Measurements from ENCODE around the gene FTCD. TPM values are rescaled to one million over a fixed set of nuclear protein-coding genes. Genes with fewer than 3 reads are reported as not detected.

The FTCD gene
- total and polyA plus RNA-seq, 2 of the 4 experiments (the other 2 are of a cell fraction) = 0.55 TPM; not detected in 1

DNA sequence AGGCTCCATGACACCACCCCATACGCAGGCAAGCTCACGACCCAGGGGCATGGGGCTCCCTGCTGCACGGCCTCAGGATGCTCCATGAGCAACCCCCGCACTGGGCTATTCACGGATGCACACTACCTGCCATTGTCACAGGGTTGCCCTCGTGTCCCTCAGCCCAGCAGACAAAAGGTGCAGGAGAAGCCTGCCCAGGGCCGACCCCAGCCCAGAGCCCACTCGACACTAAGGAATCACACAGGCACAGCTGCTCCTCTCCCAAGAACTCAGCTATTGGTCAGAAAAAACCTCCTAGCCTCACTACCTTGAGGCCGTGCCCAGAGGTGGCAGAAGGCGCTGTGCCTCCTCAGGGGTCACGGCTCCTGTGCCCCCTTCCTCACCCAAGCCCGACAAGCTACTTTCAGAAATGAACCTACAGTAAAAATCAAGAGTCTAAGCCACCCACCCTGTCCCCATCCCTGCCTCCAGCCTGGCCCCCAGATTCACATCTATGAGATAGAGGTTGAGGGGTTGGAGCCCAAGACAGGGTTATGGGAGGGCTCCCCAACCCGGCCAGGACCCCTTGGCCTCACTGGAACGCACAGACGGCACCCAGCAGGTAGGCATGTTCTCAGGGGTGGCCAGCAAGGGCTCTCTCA lies 35.2 kb upstream of the FTCD start:
- in situ Hi-C loops (cut with MboI; ENCODE audit: low sequenced_read_pairs) (no loop called here), dilution Hi-C loops (cut with HindIII; ENCODE audit: low sequenced_read_pairs, unreplicated experiment) (no loop called here), intact Hi-C loops (cut with micrococcal nuclease) (no loop called here)

More for the DNA sequence above, 35.2 kb upstream of the FTCD start:
- H2BK5ac ChIP-seq (ENCODE audit: low read depth, low read length, poor library complexity, severe bottlenecking) = peak overlapping the region; percentile 17
- no peak overlapping the region; the same call in none of the 2 replicates for H2AK5ac ChIP-seq (ENCODE audit: low read depth, low read length)
- no peak overlapping the region for H3K56ac ChIP-seq (ENCODE audit: extremely low read depth, insufficient read depth, low read length)
- ATAC-seq (ENCODE audit: low read depth) (peak; percentile 4; the same call in 1 of the 2 replicates), DNase-seq (no peak)
- no peaks in the 10 kb centered on the region for H3K9me3 ChIP-seq (ENCODE audit: control insufficient read depth, insufficient read depth, low read length)
- CTCF ChIA-PET = no interaction called here
- H3K36me3 ChIP-seq (ENCODE audit: control insufficient read depth, insufficient read depth, low read length) = peaks cover 29% of the 10 kb centered on the region
- no peak overlapping the region for H3K4ac ChIP-seq (ENCODE audit: low read depth, low read length)
- H3K79me1 ChIP-seq (ENCODE audit: low read depth in 1 of 2, low read length in 2 of 2) = no peaks in the 10 kb centered on the region; a peak in 1 of 4 replicates
- H3K27ac ChIP-seq (ENCODE audit: insufficient read depth, low read length) = peak overlapping the region; percentile 58; the same call in 1 of the 2 replicates
- BruUV-seq (replicated peaks) = no TSS peak
- no peak overlapping the region for H2AK9ac ChIP-seq (replicated peaks; ENCODE audit: low read depth, low read length, poor library complexity)
- no peak overlapping the region for H3K23ac ChIP-seq (ENCODE audit: low read depth, low read length)
- H4K5ac ChIP-seq (ENCODE audit: low read depth, low read length) = no peak overlapping the region; the same call in 1 of the 2 replicates
- no peak overlapping the region for H2BK15ac ChIP-seq (ENCODE audit: low read depth, low read length)
- H3K9ac ChIP-seq (ENCODE audit: low read depth, low read length) = no peak overlapping the region
- H3K27me3 ChIP-seq (ENCODE audit: control insufficient read depth, insufficient read depth, low read length) = no peaks in the 10 kb centered on the region
- H3K4me3 ChIP-seq (ENCODE audit: insufficient read depth, low read depth, low read length) = no peak overlapping the region
- no peak overlapping the region for H4K91ac ChIP-seq (ENCODE audit: insufficient read depth, low read depth, low read length)
- H2AFZ ChIP-seq (replicated peaks; ENCODE audit: low read length, poor library complexity) = no peak overlapping the region
- TF ChIP-seq CHD1 (IDR thresholded peaks at IDR 0.05; ENCODE audit: low read depth, low read length) = no peak
- TF ChIP-seq CTCF (conservative IDR thresholded peaks at IDR 0.05; ENCODE audit: low read depth, low read length) = no peak
- TF ChIP-seq MAZ (IDR thresholded peaks at IDR 0.05; ENCODE audit: borderline replicate concordance, low read depth, low read length) = no peak
- TF ChIP-seq FOS (IDR thresholded peaks at IDR 0.05; ENCODE audit: low read depth, low read length) = no peak
- no peak for TF ChIP-seq USF2 (IDR thresholded peaks at IDR 0.05; ENCODE audit: low read depth, low read length)
- no peak for TF ChIP-seq NFE2L2 (IDR thresholded peaks at IDR 0.05; ENCODE audit: low read depth, low read length)
- no peak for TF ChIP-seq RCOR1 (IDR thresholded peaks at IDR 0.05; ENCODE audit: insufficient replicate concordance, low read length)
- TF ChIP-seq POLR2A (IDR thresholded peaks at IDR 0.05; ENCODE audit: low read depth, low read length) = no peak
- TF ChIP-seq CEBPB (IDR thresholded peaks at IDR 0.05; ENCODE audit: low read depth, low read length) = no peak
- TF ChIP-seq RFX5 (IDR thresholded peaks at IDR 0.05; ENCODE audit: low read depth, low read length) = no peak
- TF ChIP-seq SMC3 (IDR thresholded peaks at IDR 0.05; ENCODE audit: low read depth, low read length) = no peak
- TF ChIP-seq MAFK (IDR thresholded peaks at IDR 0.05; ENCODE audit: low read depth, low read length) = no peak
- no peak for TF ChIP-seq ELK1 (IDR thresholded peaks at IDR 0.05; ENCODE audit: borderline replicate concordance, low read depth, low read length)
- TF ChIP-seq BHLHE40 (IDR thresholded peaks at IDR 0.05; ENCODE audit: low read depth, low read length) = no peak
- TF ChIP-seq RAD21 (IDR thresholded peaks at IDR 0.05; ENCODE audit: low read length) = no peak
- no peak for TF ChIP-seq MXI1 (IDR thresholded peaks at IDR 0.05; ENCODE audit: borderline replicate concordance, low read depth, low read length)
- 94% methylated on average over 7 of the region's 15 CpGs; no CpG with 5 or more reads in 1 of the 2 experiments for WGBS, 2 experiments (ENCODE audit: extremely low coverage in 2 of 2, insufficient read length in 1 of 2)
- POLR2A ChIA-PET (ENCODE audit: unreplicated experiment) = no interaction called here
- no peaks in the 10 kb centered on the region for H4K20me1 ChIP-seq (ENCODE audit: insufficient read depth, low read length)
- H3K4me1 ChIP-seq (ENCODE audit: control insufficient read depth, insufficient read depth, low read length) = peaks cover 26% of the 10 kb centered on the region
- no peak overlapping the region for H4K8ac ChIP-seq (ENCODE audit: low read depth in 2 of 2, low read length in 2 of 2)
- H2BK20ac ChIP-seq (ENCODE audit: low read depth, low read length) = no peak overlapping the region
- H3K9me1 ChIP-seq (ENCODE audit: insufficient read depth, low read length) = peaks cover 27% of the 10 kb centered on the region
- peak overlapping the region; percentile 6; the same call in 1 of the 2 replicates for H3K18ac ChIP-seq (ENCODE audit: low read depth, low read length)
- H3K4me2 ChIP-seq (ENCODE audit: low read depth, low read length) = no peak overlapping the region
- no peak overlapping the region for H3K14ac ChIP-seq (replicated peaks; ENCODE audit: low read depth, low read length)
- no peak overlapping the region for H2BK120ac ChIP-seq (ENCODE audit: low read depth, low read length)
